Rectal smooth muscle tissue (tissue), 1 donor: ENCODE results near the gene DGCR6.
"Not testable (repeated sequence)": the region's sequence is repeated elsewhere in the genome, so short reads cannot be mapped to it uniquely, and the experiment has no call there.

Experiments used
- H3K27ac ChIP-seq: one replicate; pipeline ENCODE4 v1.7.0; 2013; ENCODE audit warnings: low read depth, low read length, inconsistent platforms
- H3K27me3 ChIP-seq: one replicate; pipeline ENCODE4 v1.7.0; 2013; ENCODE audit warnings: low read length; ENCODE audit not compliant: control insufficient read depth, insufficient read depth
- H3K36me3 ChIP-seq: one replicate; pipeline ENCODE4 v1.7.0; 2013; ENCODE audit warnings: low read length; ENCODE audit not compliant: control insufficient read depth, insufficient read depth
- H3K4me1 ChIP-seq: one replicate; pipeline ENCODE4 v1.7.0; 2013; ENCODE audit warnings: low read length; ENCODE audit not compliant: control insufficient read depth, insufficient read depth
- H3K4me3 ChIP-seq: one replicate; pipeline ENCODE4 v1.7.0; 2013; ENCODE audit warnings: low read length
- H3K9ac ChIP-seq: one replicate; pipeline ENCODE4 v1.7.0; 2013; ENCODE audit warnings: low read length

The DGCR6 gene

GRCh38 chr22:18905540-18906409, at the start of gene DGCR6:
TSS of gene DGCR6 (plus strand) at chr22:18906320. CDS start at chr22:18906375, 55 bp downstream.
- no peak within 1 kb of the TSS for H3K4me3 ChIP-seq
- H3K4me1 ChIP-seq: no peaks in the 10 kb centered on the region
- H3K27ac ChIP-seq: no peak within 1 kb of the TSS
- H3K36me3 ChIP-seq: no peaks in the 10 kb centered on the region
- no peak within 1 kb of the TSS for H3K9ac ChIP-seq
- no peaks in the 10 kb centered on the region for H3K27me3 ChIP-seq

DNA sequence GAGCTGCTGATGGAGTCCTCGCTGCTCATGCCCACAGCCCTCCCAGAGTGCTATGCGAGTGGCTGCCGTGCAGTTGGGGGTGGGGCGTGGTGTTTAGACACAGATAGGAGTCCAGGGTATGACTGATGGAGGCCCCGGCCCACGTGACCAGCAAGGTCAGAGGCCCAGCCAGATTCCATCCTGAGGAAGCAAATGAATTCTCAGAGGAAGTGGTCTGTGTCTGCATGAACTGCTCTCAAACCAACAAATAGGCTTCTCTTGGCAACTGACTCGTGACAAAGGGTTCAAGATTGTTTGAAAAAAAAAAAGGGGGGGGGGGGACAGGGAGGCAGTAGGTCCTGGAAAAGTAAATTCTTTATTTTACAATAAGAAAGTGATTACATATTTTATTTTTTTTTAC, 46.8 kb upstream of the DGCR6 start:
- not testable (repeated sequence) for H3K36me3 ChIP-seq, H3K27me3 ChIP-seq, H3K9ac ChIP-seq, H3K4me3 ChIP-seq, H3K27ac ChIP-seq, H3K4me1 ChIP-seq

- not testable (repeated sequence) for H3K9ac ChIP-seq, H3K36me3 ChIP-seq, H3K4me1 ChIP-seq, H3K27ac ChIP-seq, H3K4me3 ChIP-seq, H3K27me3 ChIP-seq
These were observed 24.9 kb upstream of the DGCR6 start for GRCh38 chr22:18881260-18881659.

DNA sequence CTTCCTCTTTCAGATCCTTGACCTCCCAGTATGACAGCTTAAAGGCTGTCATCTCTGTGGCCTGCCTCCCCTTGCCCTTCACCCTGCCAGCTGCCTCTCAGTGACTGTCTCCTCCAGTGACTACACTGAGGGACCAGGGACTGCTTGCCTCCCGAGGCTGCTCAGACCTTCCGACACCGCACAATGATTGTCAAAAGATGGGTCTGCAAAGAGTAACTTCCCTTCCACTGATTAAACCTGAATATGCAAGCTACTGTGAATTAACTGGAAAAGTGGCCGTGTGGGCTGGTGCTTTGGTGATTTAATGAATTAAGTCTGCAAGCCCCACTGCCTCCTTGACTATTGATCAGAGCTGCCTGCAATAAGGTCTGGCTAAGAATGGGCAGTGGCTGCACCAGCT, 21.7 kb upstream of the DGCR6 start:
- not testable (repeated sequence) for H3K9ac ChIP-seq, H3K36me3 ChIP-seq, H3K27me3 ChIP-seq, H3K4me3 ChIP-seq, H3K4me1 ChIP-seq, H3K27ac ChIP-seq

DNA sequence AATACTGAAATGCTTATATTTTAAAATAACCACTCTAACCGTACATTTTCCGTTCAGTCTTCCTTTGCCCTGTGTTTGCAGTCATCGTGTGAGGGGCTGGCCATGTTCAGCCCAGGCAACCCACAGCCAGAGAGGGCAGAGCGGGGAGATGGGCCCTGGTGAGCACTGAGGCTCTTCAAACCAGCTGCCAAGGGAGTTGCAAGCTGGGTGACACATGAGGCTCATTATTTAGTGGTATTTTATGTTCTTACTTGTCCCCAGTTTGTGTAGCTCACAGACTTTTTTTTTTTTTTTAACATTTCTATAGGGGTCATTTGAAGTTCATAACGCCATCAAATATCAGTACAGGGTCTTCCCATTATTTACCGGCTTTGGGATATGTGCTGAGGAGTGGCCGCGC, 18.0 kb upstream of the DGCR6 start:
- no peak overlapping the region for H3K27ac ChIP-seq
- H3K4me3 ChIP-seq: no peak overlapping the region
- H3K9ac ChIP-seq: no peak overlapping the region
- H3K4me1 ChIP-seq: no peaks in the 10 kb centered on the region
- H3K27me3 ChIP-seq: no peaks in the 10 kb centered on the region
- H3K36me3 ChIP-seq: no peaks in the 10 kb centered on the region

DNA sequence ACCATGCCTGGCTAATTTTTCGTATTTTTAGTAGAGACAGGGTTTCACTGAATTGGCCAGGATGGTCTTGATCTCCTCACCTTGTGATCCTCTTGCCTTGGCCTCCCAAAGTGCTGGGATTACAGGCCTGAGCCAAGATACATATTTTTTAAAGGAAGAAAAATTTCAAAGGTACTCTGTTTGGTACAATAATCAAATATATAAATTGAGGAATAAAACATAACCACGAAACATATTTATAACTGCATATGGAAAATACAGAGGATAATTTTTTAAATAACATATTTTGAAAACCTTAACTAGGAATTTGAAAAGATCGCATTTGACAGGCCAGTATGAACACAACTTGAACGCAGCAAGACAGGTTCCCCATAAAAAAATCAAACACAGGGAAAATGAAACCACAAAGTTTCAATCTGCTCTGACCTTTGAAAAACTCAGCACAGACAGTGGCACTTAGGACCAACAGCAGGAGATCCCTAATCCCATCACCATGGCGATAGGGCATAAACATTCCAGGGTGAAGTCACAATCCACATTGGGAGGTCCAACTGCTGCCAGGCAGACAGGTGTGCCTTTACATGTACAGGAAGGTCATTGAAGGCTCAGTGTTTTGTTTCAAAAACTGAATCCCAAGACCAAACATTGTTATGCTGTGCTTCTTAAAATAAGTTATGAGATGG, 15.5 kb upstream of the DGCR6 start:
- not testable (repeated sequence) for H3K36me3 ChIP-seq, H3K27ac ChIP-seq, H3K4me1 ChIP-seq, H3K4me3 ChIP-seq, H3K27me3 ChIP-seq, H3K9ac ChIP-seq

GRCh38 chr22:18893775-18894174, 12.3 kb upstream of the DGCR6 start:
- H3K4me3 ChIP-seq, H3K4me1 ChIP-seq, H3K9ac ChIP-seq, H3K27me3 ChIP-seq, H3K36me3 ChIP-seq, H3K27ac ChIP-seq: not testable (repeated sequence)

GRCh38 chr22:18896037-18896657, 10.0 kb upstream of the DGCR6 start:
- not testable (repeated sequence) for H3K27ac ChIP-seq, H3K27me3 ChIP-seq, H3K4me1 ChIP-seq, H3K9ac ChIP-seq, H3K36me3 ChIP-seq, H3K4me3 ChIP-seq

GRCh38 chr22:18906410-18906745, 258 bp downstream of the DGCR6 start:
- H3K27ac ChIP-seq, H3K27me3 ChIP-seq, H3K9ac ChIP-seq, H3K4me1 ChIP-seq, H3K36me3 ChIP-seq, H3K4me3 ChIP-seq: not testable (repeated sequence)

- Histone ChIP-seq H3K27me3 (no peaks in the 10 kb centered on the region), H3K36me3 (no peaks in the 10 kb centered on the region), H3K27ac (no peak overlapping the region), H3K4me1 (no peaks in the 10 kb centered on the region), H3K4me3 (no peak overlapping the region), H3K9ac (no peak overlapping the region)
These were observed 776 bp downstream of the DGCR6 start for GRCh38 chr22:18906896-18907295.

GRCh38 chr22:18909556-18909955, 3.4 kb downstream of the DGCR6 start:
- H3K27me3 ChIP-seq: no peaks in the 10 kb centered on the region
- no peaks in the 10 kb centered on the region for H3K4me1 ChIP-seq
- no peak overlapping the region for H3K9ac ChIP-seq
- no peaks in the 10 kb centered on the region for H3K36me3 ChIP-seq
- H3K4me3 ChIP-seq: no peak overlapping the region
- no peak overlapping the region for H3K27ac ChIP-seq

DNA sequence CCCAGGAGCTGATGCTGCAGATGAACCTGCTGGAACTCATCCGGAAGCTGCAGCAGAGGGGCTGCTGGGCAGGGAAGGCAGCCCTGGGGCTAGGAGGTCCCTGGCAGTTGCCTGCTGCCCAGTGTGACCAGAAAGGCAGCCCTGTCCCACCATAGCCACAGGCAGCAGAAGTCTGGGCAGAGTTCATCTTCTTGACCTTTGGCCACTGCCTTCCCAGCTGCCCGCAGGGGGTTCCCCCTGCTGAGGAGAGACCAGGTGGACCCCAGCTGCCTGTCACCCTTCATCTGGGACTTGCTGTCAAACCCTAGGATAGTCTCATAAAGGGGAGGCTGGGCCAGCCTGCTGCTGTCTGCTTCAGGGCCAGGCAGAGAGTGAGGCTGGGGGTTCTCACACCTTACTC, 5.4 kb downstream of the DGCR6 start:
- H3K36me3 ChIP-seq, H3K27ac ChIP-seq, H3K27me3 ChIP-seq, H3K4me3 ChIP-seq, H3K4me1 ChIP-seq, H3K9ac ChIP-seq: not testable (repeated sequence)
